Midbrain (tissue), 1 donor: Measurements from ENCODE around the gene FAM81A.
A peak's percentile ranks its signal among the peaks of the same experiment; 100 is the strongest.
"Not testable (repeated sequence)": the region's sequence is repeated elsewhere in the genome, so short reads cannot be mapped to it uniquely, and the experiment has no call there.

Experiments
- DNase-seq: peaks from one replicate; lab custom pipeline; 2025; lab: John Stamatoyannopoulos, UW

The FAM81A gene

GRCh38 chr15:59437817-59438624, at the start of gene FAM81A:
Gene FAM81A, plus strand, starts transcription at chr15:59438186. Its CDS starts 20,441 bp downstream, at chr15:59458627.
- DNase-seq: peak; percentile 86

- DNase-seq: no peak
Measured at GRCh38 chr15:59388670-59389069, 49.3 kb upstream of the FAM81A start.

- no peak for DNase-seq
Measured at GRCh38 chr15:59392299-59392698, 45.7 kb upstream of the FAM81A start.

GRCh38 chr15:59394166-59394661, 43.8 kb upstream of the FAM81A start:
- no peak for DNase-seq

GRCh38 chr15:59396211-59396610, 41.8 kb upstream of the FAM81A start:
- no peak for DNase-seq

- DNase-seq: no peak
Measured at GRCh38 chr15:59396679-59397078, 41.3 kb upstream of the FAM81A start.

- no peak for DNase-seq
Measured at GRCh38 chr15:59398220-59398619, 39.8 kb upstream of the FAM81A start.

GRCh38 chr15:59399465-59400102, 38.4 kb upstream of the FAM81A start:
- peak; percentile 13 for DNase-seq

GRCh38 chr15:59400103-59400813, 37.7 kb upstream of the FAM81A start:
- no peak for DNase-seq

- DNase-seq: not testable (repeated sequence)
Measured at GRCh38 chr15:59401051-59401823, 36.7 kb upstream of the FAM81A start.

GRCh38 chr15:59401824-59402569, 36.0 kb upstream of the FAM81A start:
- DNase-seq: no peak

GRCh38 chr15:59405079-59405478, 32.9 kb upstream of the FAM81A start:
- DNase-seq: no peak

- no peak for DNase-seq
Measured at GRCh38 chr15:59406446-59406845, 31.5 kb upstream of the FAM81A start.

GRCh38 chr15:59407946-59408345, 30.0 kb upstream of the FAM81A start:
- DNase-seq: no peak

- no peak for DNase-seq
Measured at GRCh38 chr15:59410391-59410896, 27.5 kb upstream of the FAM81A start.

GRCh38 chr15:59413577-59413976, 24.4 kb upstream of the FAM81A start:
- no peak for DNase-seq

- no peak for DNase-seq
Measured at GRCh38 chr15:59416816-59417215, 21.2 kb upstream of the FAM81A start.

- DNase-seq: no peak
Measured at GRCh38 chr15:59419170-59419569, 18.8 kb upstream of the FAM81A start.

- DNase-seq: no peak
Measured at GRCh38 chr15:59420108-59420507, 17.9 kb upstream of the FAM81A start.

- no peak for DNase-seq
Measured at GRCh38 chr15:59420986-59421618, 16.9 kb upstream of the FAM81A start.
